GM18508 (cell line): ENCODE measurements around the gene RABGGTA.
"Not testable (repeated sequence)": the region's sequence is repeated elsewhere in the genome, so short reads cannot be mapped to it uniquely, and the experiment has no call there.

ENCODE experiments used
- ATAC-seq: cut with Tn5 transposase; IDR thresholded peaks from one replicate; pipeline ENCODE4 v1.9.1; 2021; ENCODE audit warnings: moderate number of reproducible peaks; ENCODE audit not compliant: insufficient read depth, unreplicated experiment

Gene RABGGTA

GRCh38 chr14:24224618-24225071 lies 46.8 kb downstream of the RABGGTA start:
- ATAC-seq, result no peak

GRCh38 chr14:24222987-24223386 lies 48.4 kb downstream of the RABGGTA start:
- not testable (repeated sequence) for ATAC-seq

GRCh38 chr14:24219521-24219920 lies 51.9 kb downstream of the RABGGTA start:
- no peak for ATAC-seq

GRCh38 chr14:24219080-24219479 lies 52.3 kb downstream of the RABGGTA start:
- ATAC-seq, result no peak

- ATAC-seq, result not testable (repeated sequence)
Observed at GRCh38 chr14:24216876-24217275, 54.5 kb downstream of the RABGGTA start.

GRCh38 chr14:24216345-24216699 lies 55.1 kb downstream of the RABGGTA start:
- no peak for ATAC-seq
